Activated CD8-positive, alpha-beta T cell treated with anti-CD3 and anti-CD28 coated beads, Interleukin-2, amount 10 ng/mL, durations not matched to agents 7 days and 5 days (primary cell): ENCODE measurements around the gene ZSCAN22. TPM values are rescaled to one million over a fixed set of nuclear protein-coding genes. Genes with fewer than 3 reads are reported as not detected.

Experiments
- ATAC-seq: fragments of 150-1000 bp; cut with Tn5 transposase; one replicate; pipeline ENCODE4 v1.10.0; 2021; ENCODE audit warnings: moderate library complexity
- CTCF ChIA-PET: fragments of 350-600 bp; sonication (Branson Sonifier 250); formaldehyde crosslinking; loops from one replicate; lab custom pipeline; 2021; ENCODE audit warnings: antibody characterized with exemption; lab: Charles Lee
- POLR2A ChIA-PET: fragments of 350-600 bp; sonication (Branson Sonifier 250); formaldehyde crosslinking; loops from one replicate; lab custom pipeline; 2021; ENCODE audit warnings: antibody characterized with exemption; lab: Charles Lee
- DNase-seq: peaks from one replicate; pipeline ENCODE4 v3.0.0-alpha.2; 2020
- H3K27ac Mint-ChIP-seq: one replicate; pipeline ENCODE4 v1.8.0; 2021; ENCODE audit warnings: mild to moderate bottlenecking, mixed read lengths
- H3K27me3 Mint-ChIP-seq: one replicate; pipeline ENCODE4 v1.8.0; 2021; ENCODE audit warnings: low read depth, mixed read lengths
- H3K36me3 Mint-ChIP-seq: one replicate; pipeline ENCODE4 v1.8.0; 2021; ENCODE audit warnings: low read depth, mixed read lengths
- H3K4me1 Mint-ChIP-seq: one replicate; pipeline ENCODE4 v1.8.0; 2021; ENCODE audit warnings: low read depth, mixed read lengths
- H3K4me3 Mint-ChIP-seq: one replicate; pipeline ENCODE4 v1.8.0; 2021; ENCODE audit warnings: mild to moderate bottlenecking, mixed read lengths
- H3K9me3 Mint-ChIP-seq: one replicate; pipeline ENCODE4 v1.8.0; 2022; ENCODE audit warnings: mixed read lengths; ENCODE audit not compliant: insufficient read depth
- total RNA-seq, 2 experiments: library from RNA; stranded (reverse); gene quantifications; one replicate each; pipeline ENCODE4 v1.2.3, GENCODE V29; 2021

The ZSCAN22 gene
- total RNA-seq, result 1 to 10 TPM; 4.8 to 5.2 TPM

- ChIA-PET CTCF (interaction anchor here (0.9 to 1.8 kb wide), 5 partner anchors 8 to 192 kb away, joined by 3 to 9 read pairs (median 3); partner anchors contain the start of genes ZBTB45 and ZNF544), POLR2A (interaction anchor here (0.9 to 2.7 kb wide), 5 partner anchors 10 to 49 kb away, joined by 4 to 6 read pairs (median 4); partner anchors contain the start of genes ERVK3-1 and ZNF8)
- Mint-ChIP-seq H3K4me3 (no peak within 1 kb of the TSS), H3K4me1 (peaks cover 9% of the 10 kb centered on the region), H3K27ac (no peak within 1 kb of the TSS), H3K36me3 (no peaks in the 10 kb centered on the region), H3K9me3 (no peaks in the 10 kb centered on the region), H3K27me3 (no peaks in the 10 kb centered on the region)
- DNase-seq (peak; percentile 94), ATAC-seq (peak; percentile 93)
Observed at GRCh38 chr19:58326914-58327726, at the start of gene ZSCAN22. Gene ZSCAN22, plus strand, starts transcription at chr19:58326994. Its CDS starts 7,809 bp downstream, at chr19:58334803.

GRCh38 chr19:58277197-58277596 is 49.6 kb upstream of the ZSCAN22 start:
- no peaks in the 10 kb centered on the region for H3K27me3 Mint-ChIP-seq
- H3K4me1 Mint-ChIP-seq, result peaks cover 33% of the 10 kb centered on the region
- peaks cover 3% of the 10 kb centered on the region for H3K9me3 Mint-ChIP-seq
- ChIA-PET CTCF (no interaction called here), POLR2A (no interaction called here)
- no peak overlapping the region for H3K4me3 Mint-ChIP-seq
- H3K36me3 Mint-ChIP-seq, result peaks cover 67% of the 10 kb centered on the region
- ATAC-seq (no peak), DNase-seq (no peak)
- H3K27ac Mint-ChIP-seq, result no peak overlapping the region

GRCh38 chr19:58277748-58278540 is 48.9 kb upstream of the ZSCAN22 start:
- H3K27ac Mint-ChIP-seq, result peak overlapping the region; percentile 95
- POLR2A ChIA-PET, result interaction anchor here (0.6 to 1.5 kb wide), 6 partner anchors 49 to 463 kb away, joined by 3 to 4 read pairs (median 3); partner anchors contain the start of genes ZNF274, ZNF552 and ZSCAN22
- CTCF ChIA-PET, result interaction anchor here (1.5 kb wide), 1 partner anchor 50 kb away, joined by 6 read pairs; the partner anchor contains the start of gene ZNF544
- H3K27me3 Mint-ChIP-seq, result no peaks in the 10 kb centered on the region
- DNase-seq (no peak), ATAC-seq (peak; percentile 8)
- H3K36me3 Mint-ChIP-seq, result peaks cover 63% of the 10 kb centered on the region
- H3K9me3 Mint-ChIP-seq, result peaks cover 3% of the 10 kb centered on the region
- peak overlapping the region; percentile 88 for H3K4me3 Mint-ChIP-seq
- peaks cover 35% of the 10 kb centered on the region for H3K4me1 Mint-ChIP-seq

GRCh38 chr19:58278541-58279041 is 48.2 kb upstream of the ZSCAN22 start, which contains the start of gene ZNF8:
Gene ZNF8, plus strand, starts transcription at chr19:58278955. Its CDS starts 127 bp downstream, at chr19:58279082.
- POLR2A ChIA-PET, result interaction anchor here (0.6 to 1.5 kb wide), 6 partner anchors 48 to 464 kb away, joined by 3 to 4 read pairs (median 3); partner anchors contain the start of genes ZNF274, ZNF552 and ZSCAN22
- CTCF ChIA-PET, result interaction anchor here (1.5 kb wide), 1 partner anchor 50 kb away, joined by 6 read pairs; the partner anchor contains the start of gene ZNF544
- Mint-ChIP-seq H3K9me3 (peaks cover 3% of the 10 kb centered on the region), H3K4me1 (peaks cover 35% of the 10 kb centered on the region), H3K27ac (peak within 1 kb of the TSS; percentile 95), H3K36me3 (peaks cover 65% of the 10 kb centered on the region), H3K4me3 (peak within 1 kb of the TSS; percentile 88), H3K27me3 (no peaks in the 10 kb centered on the region)
- ATAC-seq (peak; percentile 100), DNase-seq (peak; percentile 98)

GRCh38 chr19:58279042-58279924 is 47.5 kb upstream of the ZSCAN22 start:
- peak; percentile 52 for DNase-seq
- ChIA-PET CTCF (interaction anchor here (1.0 to 1.5 kb wide), 3 partner anchors 51 to 510 kb away, joined by 3 to 6 read pairs (median 3); partner anchors contain the start of gene ZNF544), POLR2A (interaction anchor here (0.7 to 1.5 kb wide), 8 partner anchors 17 to 464 kb away, joined by 3 to 7 read pairs (median 3); partner anchors contain the start of genes ZNF274, ZNF552 and ZSCAN22)
- peaks cover 3% of the 10 kb centered on the region for H3K9me3 Mint-ChIP-seq
- no peaks in the 10 kb centered on the region for H3K27me3 Mint-ChIP-seq
- peak; percentile 12 for ATAC-seq
- H3K36me3 Mint-ChIP-seq, result peaks cover 63% of the 10 kb centered on the region
- peak overlapping the region; percentile 95 for H3K27ac Mint-ChIP-seq
- H3K4me3 Mint-ChIP-seq, result peak overlapping the region; percentile 88
- peaks cover 35% of the 10 kb centered on the region for H3K4me1 Mint-ChIP-seq

GRCh38 chr19:58279925-58280316 is 46.9 kb upstream of the ZSCAN22 start:
- ATAC-seq (no peak), DNase-seq (no peak)
- POLR2A ChIA-PET, result interaction anchor here (0.7 to 1.1 kb wide), 3 partner anchors 17 to 98 kb away, joined by 3 to 7 read pairs (median 3); no protein-coding TSS in a partner anchor
- CTCF ChIA-PET, result interaction anchor here (1.0 to 1.5 kb wide), 2 partner anchors 234 to 511 kb away, joined by 3 read pairs; no protein-coding TSS in a partner anchor
- Mint-ChIP-seq H3K27ac (peak overlapping the region; percentile 95), H3K4me3 (peak overlapping the region; percentile 88), H3K36me3 (peaks cover 60% of the 10 kb centered on the region), H3K4me1 (peaks cover 35% of the 10 kb centered on the region), H3K9me3 (no peaks in the 10 kb centered on the region), H3K27me3 (no peaks in the 10 kb centered on the region)

GRCh38 chr19:58284199-58284598 is 42.6 kb upstream of the ZSCAN22 start:
- POLR2A ChIA-PET, result no interaction called here
- Mint-ChIP-seq H3K36me3 (peaks cover 69% of the 10 kb centered on the region), H3K4me1 (peaks cover 25% of the 10 kb centered on the region)

GRCh38 chr19:58291943-58292342 is 34.9 kb upstream of the ZSCAN22 start:
- no peak overlapping the region for H3K4me3 Mint-ChIP-seq
- ATAC-seq (no peak), DNase-seq (no peak)
- H3K27ac Mint-ChIP-seq, result no peak overlapping the region
- H3K36me3 Mint-ChIP-seq, result peaks cover 89% of the 10 kb centered on the region
- H3K27me3 Mint-ChIP-seq, result no peaks in the 10 kb centered on the region
- CTCF ChIA-PET, result no interaction called here
- peaks cover 43% of the 10 kb centered on the region for H3K9me3 Mint-ChIP-seq
- no peaks in the 10 kb centered on the region for H3K4me1 Mint-ChIP-seq
- POLR2A ChIA-PET, result no interaction called here

More at GRCh38 chr19:58284199-58284598, 42.6 kb upstream of the ZSCAN22 start:
- H3K4me3 Mint-ChIP-seq, result no peak overlapping the region
- ATAC-seq (no peak), DNase-seq (no peak)
- no peaks in the 10 kb centered on the region for H3K9me3 Mint-ChIP-seq
- H3K27me3 Mint-ChIP-seq, result no peaks in the 10 kb centered on the region
- no peak overlapping the region for H3K27ac Mint-ChIP-seq
- CTCF ChIA-PET, result no interaction called here

- Mint-ChIP-seq H3K27me3 (no peaks in the 10 kb centered on the region), H3K9me3 (peaks cover 47% of the 10 kb centered on the region), H3K4me3 (no peak overlapping the region), H3K27ac (no peak overlapping the region), H3K36me3 (peaks cover 87% of the 10 kb centered on the region), H3K4me1 (no peaks in the 10 kb centered on the region)
- POLR2A ChIA-PET, result no interaction called here
- CTCF ChIA-PET, result no interaction called here
- DNase-seq (no peak), ATAC-seq (no peak)
Observed at GRCh38 chr19:58294743-58295374, 31.9 kb upstream of the ZSCAN22 start.

- Mint-ChIP-seq H3K36me3 (peaks cover 91% of the 10 kb centered on the region), H3K27me3 (no peaks in the 10 kb centered on the region), H3K9me3 (peaks cover 50% of the 10 kb centered on the region), H3K4me3 (no peak overlapping the region), H3K4me1 (no peaks in the 10 kb centered on the region), H3K27ac (no peak overlapping the region)
- CTCF ChIA-PET, result no interaction called here
- DNase-seq, result no peak
- ATAC-seq, result no peak
- POLR2A ChIA-PET, result interaction anchor here (1.2 kb wide), 1 partner anchor 16 kb away, joined by 3 read pairs; no protein-coding TSS in a partner anchor
Observed at GRCh38 chr19:58296104-58296503, 30.7 kb upstream of the ZSCAN22 start.
